GM19455 (cell line): ENCODE results near the gene SLC14A1.
A peak's percentile ranks its signal among the peaks of the same experiment; 100 is the strongest.
"Not testable (repeated sequence)": the region's sequence is repeated elsewhere in the genome, so short reads cannot be mapped to it uniquely, and the experiment has no call there.

Experiments used
- ATAC-seq: cut with Tn5 transposase; IDR thresholded peaks from one replicate; pipeline ENCODE4 v1.9.1; 2021; ENCODE audit not compliant: unreplicated experiment

The SLC14A1 gene

DNA sequence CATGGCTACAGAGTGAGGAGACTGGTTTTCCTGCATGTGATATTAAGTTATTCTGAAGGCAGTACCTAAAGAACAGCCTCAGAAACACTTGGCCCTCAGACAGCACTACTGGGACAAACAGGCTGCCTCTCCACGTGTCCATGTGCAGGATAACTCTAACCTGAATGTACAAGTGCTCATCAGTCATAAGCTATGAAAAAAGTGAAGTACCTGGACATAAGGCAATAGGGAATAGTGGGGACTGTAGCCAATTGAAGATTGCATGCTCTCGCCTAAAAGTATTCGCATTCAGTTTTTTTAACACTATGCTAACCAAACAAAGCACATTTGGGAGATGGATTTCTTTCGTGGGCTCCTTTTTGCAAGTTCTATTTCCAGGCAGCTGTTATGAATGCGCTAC, 33.0 kb downstream of the SLC14A1 start:
- ATAC-seq, result no peak

DNA sequence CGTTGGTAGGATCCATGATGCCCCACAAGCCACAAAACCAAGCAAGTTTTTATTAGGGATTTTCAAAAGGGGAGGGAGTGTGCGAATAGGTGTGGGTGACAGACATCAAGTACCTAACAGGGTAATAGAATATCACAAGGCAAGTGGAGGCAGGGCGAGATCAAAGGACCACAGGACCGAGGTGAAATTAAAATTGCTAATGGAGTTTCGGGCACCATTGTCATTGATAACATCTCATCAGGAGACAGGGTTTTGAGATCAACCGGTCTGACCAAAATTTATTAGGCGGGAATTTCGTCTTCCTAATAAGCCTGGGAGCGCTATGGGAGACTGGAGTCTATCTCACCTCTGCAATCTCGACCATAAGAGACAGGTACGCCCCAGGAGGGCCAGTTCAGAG, 33.7 kb downstream of the SLC14A1 start:
- not testable (repeated sequence) for ATAC-seq

- ATAC-seq, result no peak
Observed at GRCh38 chr18:45760462-45761036, 36.6 kb downstream of the SLC14A1 start.

GRCh38 chr18:45761512-45762114, 37.6 kb downstream of the SLC14A1 start:
- no peak for ATAC-seq

GRCh38 chr18:45764000-45764686, 40.2 kb downstream of the SLC14A1 start:
- ATAC-seq, result no peak

GRCh38 chr18:45765796-45766195, 41.8 kb downstream of the SLC14A1 start:
- ATAC-seq, result no peak

DNA sequence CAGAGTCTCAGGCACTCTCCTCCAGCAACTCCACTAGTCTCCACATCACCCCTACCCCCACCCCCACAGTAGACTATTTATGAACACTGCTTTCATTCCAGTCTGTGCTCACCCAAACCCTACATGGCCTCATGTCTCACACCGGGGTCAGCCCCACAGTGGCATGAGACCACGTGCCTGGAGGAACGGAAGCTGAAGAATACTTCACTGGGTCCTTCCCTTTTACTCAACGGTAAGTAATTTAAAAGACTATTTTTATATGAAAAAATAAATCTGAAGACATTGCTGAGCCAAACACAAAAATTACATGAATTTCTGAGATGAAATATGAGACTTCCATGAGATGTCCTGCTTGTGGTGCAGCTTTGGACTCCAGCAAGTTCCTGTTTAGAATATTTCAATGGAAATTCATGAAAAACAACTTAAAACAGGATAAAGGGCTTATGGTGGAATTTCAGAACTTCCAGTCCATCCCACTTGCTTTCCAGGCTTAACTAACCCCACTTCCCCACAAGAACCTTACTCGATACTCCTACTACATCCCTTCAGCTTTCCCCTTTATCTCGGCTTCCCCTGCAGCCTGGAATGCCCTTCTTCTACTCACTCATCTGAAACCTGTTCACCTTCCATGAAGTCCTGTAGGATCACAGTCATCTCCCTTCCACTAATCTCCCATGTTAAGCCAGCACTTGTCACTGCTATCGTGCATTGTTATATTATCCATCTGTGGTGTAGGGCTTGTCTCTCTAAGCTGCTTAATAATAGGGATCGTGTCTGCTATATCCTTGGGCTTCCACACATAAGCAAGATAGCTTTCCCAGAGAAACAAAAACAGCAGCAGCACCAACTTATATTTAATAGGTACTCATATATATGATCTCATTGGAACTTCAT, 47.9 kb downstream of the SLC14A1 start:
- no peak for ATAC-seq

GRCh38 chr18:45774065-45774521, 50.1 kb downstream of the SLC14A1 start:
- no peak for ATAC-seq

DNA sequence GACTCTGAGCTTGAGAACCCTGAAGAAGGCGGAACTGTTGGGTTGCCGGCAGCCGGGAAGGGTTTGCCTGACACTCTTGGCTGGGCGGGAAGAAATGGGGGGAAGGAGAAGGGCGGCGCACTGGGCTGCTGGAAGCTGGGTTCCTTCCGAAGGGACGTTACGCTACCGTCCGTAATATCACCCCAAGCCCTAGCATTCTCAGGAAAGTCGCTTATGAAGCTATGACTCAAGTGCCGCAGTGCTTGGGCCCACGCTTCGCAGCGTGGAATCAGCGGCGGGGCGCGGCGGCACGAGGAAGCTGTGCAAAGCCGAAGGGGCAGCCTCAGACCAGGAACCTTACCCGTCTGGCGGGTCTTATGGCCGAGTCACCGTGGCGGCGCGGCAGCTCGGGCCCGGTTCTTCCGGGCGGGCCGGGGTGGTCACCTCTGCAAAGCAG, 51.3 kb downstream of the SLC14A1 start:
- ATAC-seq, result peak; percentile 78

DNA sequence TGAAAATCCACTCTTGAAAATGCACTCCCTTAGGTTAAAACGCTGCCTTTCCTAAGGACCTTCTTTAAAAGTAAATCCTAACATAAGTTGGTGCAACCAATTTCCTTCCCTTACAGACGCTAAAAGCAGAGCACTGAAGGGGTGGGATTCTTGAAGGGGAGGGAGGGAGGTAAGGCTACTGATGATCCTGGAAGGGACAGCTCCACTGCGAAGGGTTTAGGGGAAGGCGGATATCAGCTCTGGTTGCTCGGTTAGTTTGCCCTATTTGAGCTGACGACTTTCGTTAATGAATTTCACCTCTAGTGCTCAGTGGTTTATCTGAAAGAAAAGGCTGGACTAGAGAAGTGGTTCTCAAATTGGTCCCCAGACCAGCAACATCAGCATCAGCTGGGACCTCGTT, 51.8 kb downstream of the SLC14A1 start:
- no peak for ATAC-seq

- no peak for ATAC-seq
Observed at GRCh38 chr18:45777393-45777792, 53.4 kb downstream of the SLC14A1 start.

- ATAC-seq, result no peak
Observed at GRCh38 chr18:45780568-45780967, 56.6 kb downstream of the SLC14A1 start.

DNA sequence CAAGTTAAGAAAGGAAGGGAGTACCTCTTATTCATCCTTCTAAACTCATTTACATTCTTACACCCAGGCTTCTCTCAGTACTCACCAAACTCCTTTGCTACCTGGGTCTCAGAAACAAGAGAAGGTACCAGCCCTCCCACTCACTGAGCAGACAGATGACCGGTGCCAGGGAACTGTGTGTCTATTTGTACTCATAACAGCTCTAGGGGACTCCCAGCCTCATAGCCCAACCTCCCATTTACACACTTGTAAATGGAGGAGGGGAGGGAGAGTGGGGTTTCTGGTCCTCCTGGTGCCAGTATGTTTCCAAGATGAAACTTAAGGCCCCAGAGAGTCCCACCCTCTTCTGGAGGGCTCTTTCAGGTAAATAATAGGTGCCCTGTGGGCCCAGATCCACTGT, 58.7 kb downstream of the SLC14A1 start:
- ATAC-seq, result no peak

DNA sequence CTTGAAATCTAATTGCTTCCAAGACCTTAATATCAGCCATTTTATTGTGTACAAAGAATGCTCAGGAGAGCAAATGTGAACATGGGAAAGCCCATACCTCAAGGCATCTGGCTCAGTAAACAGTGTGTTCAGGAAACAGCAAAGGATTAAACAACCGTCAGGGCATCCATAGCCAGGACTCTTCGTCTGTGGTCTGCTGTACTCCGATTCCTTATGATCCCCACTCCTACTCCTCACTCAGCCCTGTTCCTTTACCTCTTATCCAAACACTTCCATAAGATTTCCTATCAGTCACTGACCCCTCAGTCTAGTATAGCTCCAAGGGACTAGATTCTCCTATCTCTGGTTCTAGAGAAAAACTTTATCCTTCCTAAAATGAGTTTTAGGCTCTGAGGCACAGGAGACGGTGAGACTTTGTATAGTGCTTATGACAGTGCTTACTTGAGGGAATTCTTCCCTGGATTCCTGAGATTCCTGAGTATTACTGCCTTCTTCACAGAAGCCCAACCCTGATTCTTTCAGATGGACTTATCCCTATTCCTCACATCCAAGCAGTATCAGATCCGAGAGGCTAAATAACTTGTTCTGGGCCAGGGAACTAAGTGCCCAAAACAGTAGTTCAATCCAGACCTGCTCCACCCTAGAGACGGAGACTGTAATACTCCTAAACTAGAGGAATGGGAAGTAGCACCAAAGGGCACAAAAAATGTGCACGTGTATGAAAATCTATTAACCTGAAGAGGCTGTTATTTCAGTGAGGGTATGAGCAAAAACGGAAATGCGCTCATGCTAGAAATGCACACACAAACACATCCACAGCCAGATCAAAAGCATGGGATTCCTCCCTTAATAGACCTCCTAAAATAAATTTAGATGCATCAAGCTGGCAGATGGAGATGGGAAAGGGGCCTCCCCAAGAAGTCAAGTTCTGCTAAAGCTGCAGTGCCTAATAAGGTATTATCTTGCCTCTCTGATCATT, 59.4 kb downstream of the SLC14A1 start:
- ATAC-seq, result no peak

GRCh38 chr18:45785134-45785533, 61.2 kb downstream of the SLC14A1 start:
- ATAC-seq, result no peak

GRCh38 chr18:45786941-45787340, 63.0 kb downstream of the SLC14A1 start:
- ATAC-seq, result no peak

GRCh38 chr18:45787346-45787745, 63.4 kb downstream of the SLC14A1 start:
- no peak for ATAC-seq

- ATAC-seq, result no peak
Observed at GRCh38 chr18:45788861-45789260, 64.9 kb downstream of the SLC14A1 start.

- ATAC-seq, result no peak
Observed at GRCh38 chr18:45792506-45793263, 68.7 kb downstream of the SLC14A1 start.
